SK-N-DZ (cell line): ENCODE measurements around the gene EPAS1.
"Not testable (repeated sequence)": the region's sequence is repeated elsewhere in the genome, so short reads cannot be mapped to it uniquely, and the experiment has no call there.

ENCODE experiments used
- DNase-seq: peaks from one replicate; pipeline ENCODE4 v3.0.0-alpha.2; 2015; ENCODE audit warnings: low spot score

Gene EPAS1

DNA sequence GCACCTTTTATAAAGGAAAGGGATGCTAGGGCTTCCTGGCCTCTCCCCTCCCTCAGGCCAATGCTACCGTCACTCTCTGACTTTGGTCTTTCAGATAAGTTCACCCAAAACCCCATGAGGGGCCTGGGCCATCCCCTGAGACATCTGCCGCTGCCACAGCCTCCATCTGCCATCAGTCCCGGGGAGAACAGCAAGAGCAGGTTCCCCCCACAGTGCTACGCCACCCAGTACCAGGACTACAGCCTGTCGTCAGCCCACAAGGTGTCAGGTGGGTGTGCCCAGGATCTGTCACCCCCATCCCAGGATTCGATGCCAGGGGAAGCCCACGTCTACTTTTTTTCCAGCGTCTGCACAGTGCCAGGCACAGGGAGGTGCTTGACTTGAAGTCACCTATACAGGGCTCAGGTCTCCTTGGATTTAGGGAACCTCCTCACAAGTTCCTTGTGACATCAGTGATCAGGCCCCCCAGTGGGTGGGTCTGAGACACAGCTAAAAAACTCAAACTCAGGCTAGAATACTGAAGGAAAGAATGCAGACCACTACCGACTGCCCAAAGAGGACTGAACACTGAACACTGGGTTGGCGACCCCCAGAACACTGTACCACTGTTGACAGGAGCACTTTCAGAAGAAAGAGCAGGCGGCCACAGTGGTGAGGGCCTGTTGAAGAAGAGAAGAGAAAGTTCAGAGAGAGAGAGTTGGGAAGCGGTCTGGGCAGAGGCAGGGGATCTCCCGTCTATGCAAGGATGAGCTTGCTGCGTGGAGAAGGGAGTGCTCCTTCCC lies 85.3 kb downstream of the EPAS1 start:
- no peak for DNase-seq

DNA sequence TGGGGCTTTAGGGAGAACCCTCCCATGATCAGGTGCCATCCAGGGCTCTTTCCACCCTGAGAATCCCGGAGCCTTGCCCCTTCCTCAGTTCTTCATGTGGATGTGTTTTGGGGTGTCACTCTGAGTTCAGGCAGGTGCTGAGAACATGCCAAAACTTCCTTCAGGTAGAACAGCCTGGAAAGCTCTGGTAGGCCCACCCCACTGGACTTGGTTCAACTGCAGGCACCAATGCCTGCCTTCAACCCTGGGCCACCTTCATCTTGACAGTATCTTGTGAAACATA lies 85.8 kb downstream of the EPAS1 start:
- DNase-seq = no peak

DNA sequence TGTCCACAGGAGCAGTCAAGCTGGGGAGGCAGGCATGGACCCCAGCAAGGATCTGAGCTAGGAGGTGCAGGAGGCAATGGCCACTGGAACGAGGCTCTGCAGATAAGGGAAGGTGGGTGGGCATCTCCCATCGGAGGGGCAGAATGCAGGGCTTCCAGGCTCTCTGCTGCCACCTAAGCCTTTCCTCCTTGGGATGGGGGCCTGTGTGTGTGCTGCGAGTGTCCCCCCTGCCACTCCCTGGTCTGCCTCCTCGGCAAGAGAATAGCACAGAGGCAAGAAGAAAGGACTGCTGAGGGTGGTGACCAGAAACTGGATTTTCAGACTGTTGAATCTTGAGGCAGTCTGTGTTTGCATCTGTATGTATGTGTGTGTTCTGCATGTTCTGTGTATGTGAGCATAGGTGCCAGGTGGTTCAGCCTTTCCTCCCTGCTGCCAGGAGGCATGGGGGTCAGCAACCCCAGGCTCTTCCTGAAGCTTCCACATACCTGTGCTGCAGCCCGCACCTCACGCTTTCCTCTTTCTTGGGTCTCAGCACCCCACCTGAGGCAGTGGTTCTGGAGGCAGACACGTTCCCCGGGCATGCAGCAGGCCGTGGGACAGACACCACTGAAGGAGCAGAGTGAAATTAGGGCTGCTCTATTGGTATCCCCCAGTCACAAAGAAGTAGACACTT lies 86.7 kb downstream of the EPAS1 start:
- no peak for DNase-seq

DNA sequence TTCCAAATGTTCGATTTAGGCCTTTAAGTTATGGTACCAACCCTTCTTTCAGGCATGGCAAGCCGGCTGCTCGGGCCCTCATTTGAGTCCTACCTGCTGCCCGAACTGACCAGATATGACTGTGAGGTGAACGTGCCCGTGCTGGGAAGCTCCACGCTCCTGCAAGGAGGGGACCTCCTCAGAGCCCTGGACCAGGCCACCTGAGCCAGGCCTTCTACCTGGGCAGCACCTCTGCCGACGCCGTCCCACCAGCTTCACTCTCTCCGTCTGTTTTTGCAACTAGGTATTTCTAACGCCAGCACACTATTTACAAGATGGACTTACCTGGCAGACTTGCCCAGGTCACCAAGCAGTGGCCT lies 87.2 kb downstream of the EPAS1 start:
- DNase-seq = no peak

DNA sequence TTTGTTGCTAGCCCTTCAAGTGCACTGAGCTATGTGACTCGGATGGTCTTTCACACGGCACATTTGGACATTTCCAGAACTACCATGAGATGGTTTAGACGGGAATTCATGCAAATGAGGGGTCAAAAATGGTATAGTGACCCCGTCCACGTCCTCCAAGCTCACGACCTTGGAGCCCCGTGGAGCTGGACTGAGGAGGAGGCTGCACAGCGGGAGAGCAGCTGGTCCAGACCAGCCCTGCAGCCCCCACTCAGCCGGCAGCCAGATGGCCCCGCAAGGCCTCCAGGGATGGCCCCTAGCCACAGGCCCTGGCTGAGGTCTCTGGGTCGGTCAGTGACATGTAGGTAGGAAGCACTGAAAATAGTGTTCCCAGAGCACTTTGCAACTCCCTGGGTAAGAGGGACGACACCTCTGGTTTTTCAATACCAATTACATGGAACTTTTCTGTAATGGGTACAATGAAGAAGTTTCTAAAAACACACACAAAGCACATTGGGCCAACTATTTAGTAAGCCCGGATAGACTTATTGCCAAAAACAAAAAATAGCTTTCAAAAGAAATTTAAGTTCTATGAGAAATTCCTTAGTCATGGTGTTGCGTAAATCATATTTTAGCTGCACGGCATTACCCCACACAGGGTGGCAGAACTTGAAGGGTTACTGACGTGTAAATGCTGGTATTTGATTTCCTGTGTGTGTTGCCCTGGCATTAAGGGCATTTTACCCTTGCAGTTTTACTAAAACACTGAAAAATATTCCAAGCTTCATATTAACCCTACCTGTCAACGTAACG lies 88.8 kb downstream of the EPAS1 start:
- no peak for DNase-seq

DNA sequence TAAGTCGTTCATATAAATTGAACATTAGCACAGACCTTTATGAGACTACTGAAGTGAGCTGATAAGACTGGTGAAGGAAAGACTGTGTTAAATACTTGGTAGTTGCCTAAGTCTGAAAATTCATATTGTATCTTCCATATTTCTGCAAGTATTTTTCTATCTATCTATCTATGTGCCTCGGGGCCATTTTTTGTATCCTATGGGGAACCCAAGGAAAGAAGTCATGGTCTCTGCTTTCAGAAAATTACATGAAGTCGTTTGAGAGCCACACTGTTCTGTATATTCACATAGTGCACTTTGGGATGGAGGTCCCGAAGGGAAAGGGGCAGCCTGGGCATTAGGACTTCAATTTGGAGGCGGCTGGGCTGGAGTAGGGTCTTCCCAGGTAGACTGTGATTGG lies 89.6 kb downstream of the EPAS1 start:
- DNase-seq = no peak

DNA sequence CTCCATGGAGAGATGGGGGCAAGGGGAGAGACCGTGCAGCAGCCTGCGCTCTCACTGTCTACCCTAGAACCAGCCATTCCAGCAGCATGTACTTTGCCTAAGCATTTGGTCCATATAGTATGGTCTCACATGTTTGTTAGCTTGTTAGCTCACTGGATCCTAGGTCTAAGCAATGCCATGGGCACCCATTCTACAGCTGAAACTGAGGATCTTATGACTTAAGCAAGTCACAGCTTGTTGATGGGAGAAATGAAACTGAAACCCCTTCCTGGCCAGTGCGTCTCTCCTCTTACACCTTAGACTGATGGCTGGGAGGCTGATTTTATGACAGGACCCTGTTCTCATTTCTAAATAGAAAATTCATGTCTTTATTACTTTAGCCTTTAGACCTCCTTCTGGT lies 90.1 kb downstream of the EPAS1 start:
- no peak for DNase-seq

DNA sequence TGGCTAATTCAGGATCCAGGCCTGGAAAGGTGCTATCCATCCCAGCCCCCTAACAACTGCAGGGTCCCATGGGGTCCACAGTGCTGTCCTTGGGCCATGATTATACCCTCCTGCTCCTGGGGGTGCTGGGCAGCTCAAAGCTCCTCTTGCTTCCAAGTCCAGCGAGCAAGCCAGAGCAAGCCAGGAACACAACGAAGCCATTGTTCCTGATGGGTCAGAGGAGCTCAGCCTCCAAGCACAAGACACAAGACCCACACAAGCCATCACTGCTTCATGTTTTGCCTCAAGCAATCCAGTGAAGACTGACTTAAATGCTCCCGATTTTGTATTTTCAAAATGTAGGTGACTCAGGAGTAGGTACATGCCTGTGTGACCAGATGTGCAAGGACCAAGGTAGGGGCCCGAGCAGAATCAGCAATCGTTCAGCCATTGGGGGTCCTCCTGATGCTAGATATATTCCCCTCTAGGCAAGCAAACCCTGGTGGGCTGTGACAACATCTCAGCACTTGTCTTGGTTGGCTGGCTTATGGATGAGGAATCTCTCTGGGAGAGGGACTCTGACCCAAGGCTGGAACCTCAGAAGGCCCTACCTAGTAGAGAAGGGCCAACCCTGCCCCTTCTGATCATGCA lies 90.8 kb downstream of the EPAS1 start:
- no peak for DNase-seq

DNA sequence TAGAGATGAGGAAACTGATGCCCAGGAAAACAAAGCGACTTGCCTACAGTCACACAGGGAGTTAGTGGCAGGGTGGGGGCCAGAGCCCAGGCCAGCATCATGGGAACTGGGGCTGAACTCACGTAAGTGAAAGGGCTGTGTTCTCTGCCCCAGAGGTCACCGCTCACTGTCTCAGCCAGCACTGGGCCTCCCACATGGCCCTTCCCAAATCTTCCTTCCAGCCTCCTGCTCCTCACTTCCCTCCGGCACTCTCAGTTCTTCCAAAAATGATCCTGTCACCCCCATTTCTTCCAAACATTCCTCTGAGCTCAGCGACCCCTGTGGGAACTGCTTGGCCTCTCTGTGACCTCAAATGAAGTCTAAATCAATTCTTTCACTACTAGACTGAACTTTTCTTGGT lies 91.7 kb downstream of the EPAS1 start:
- DNase-seq = no peak

DNA sequence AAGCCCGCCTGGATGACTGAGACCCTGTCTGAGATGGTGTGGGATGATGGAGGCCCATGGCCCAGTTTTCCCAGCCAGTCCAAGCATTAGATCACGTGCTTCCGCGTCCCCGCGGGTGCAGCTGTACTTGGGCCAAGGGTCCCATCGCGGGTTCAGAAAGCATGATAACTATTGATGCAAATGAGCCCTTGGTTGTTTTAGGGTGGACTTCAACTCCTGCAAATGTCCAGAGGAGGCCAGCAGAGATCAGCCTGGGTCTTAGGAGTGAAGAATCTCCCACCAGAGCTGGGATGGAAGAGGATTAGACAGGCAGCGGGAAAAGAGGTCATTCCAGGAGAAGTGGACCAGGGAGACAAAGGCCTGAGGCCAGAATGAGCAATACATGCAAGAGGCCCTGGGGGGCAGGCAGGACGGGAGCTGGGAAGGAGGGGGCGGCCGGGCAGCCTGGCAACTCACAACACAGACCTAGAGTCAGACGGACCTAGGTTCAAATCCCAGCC lies 92.3 kb downstream of the EPAS1 start:
- no peak for DNase-seq

DNA sequence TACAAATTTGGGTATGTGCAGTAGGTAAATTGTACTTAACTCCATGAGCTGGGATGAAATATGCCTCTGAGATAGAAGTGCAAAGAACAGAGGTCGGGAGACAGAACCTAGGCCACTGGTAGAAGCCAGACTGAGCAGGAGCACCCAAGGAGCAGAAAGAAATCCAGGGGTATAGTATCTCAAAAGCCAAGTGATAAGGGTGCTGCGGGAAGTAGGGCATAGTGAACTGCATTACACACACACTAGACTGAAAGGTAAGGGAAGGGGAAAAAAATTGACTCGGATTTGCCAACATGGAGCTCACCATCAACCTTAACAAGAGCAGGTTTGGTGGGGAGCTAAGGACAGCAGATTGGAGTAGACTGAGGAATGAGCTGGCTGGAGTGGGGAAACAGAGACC lies 92.8 kb downstream of the EPAS1 start:
- DNase-seq = no peak

DNA sequence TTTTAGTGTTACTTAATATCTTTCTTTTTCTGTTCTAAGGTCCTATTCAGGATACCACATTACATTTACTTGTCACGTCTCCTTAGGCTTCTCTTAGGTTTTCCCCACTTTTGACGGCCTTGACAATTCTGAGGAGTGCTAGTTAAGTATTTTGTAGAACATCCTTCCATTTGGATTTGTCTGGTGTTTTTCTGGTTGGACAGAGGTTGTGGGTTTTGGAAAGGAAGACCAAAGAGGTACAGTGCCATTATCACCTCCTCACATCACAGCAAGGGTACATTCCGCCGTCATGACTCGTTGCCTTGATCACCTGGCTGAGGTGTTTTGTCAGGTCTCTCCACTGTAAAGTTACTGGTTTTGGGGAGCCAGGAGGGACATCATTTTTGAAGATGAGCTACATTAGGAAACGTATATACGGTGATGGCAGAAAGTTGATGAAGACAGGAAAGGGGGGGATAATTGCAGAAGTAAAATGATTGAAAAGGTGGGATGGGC lies 93.7 kb downstream of the EPAS1 start:
- no peak for DNase-seq

DNA sequence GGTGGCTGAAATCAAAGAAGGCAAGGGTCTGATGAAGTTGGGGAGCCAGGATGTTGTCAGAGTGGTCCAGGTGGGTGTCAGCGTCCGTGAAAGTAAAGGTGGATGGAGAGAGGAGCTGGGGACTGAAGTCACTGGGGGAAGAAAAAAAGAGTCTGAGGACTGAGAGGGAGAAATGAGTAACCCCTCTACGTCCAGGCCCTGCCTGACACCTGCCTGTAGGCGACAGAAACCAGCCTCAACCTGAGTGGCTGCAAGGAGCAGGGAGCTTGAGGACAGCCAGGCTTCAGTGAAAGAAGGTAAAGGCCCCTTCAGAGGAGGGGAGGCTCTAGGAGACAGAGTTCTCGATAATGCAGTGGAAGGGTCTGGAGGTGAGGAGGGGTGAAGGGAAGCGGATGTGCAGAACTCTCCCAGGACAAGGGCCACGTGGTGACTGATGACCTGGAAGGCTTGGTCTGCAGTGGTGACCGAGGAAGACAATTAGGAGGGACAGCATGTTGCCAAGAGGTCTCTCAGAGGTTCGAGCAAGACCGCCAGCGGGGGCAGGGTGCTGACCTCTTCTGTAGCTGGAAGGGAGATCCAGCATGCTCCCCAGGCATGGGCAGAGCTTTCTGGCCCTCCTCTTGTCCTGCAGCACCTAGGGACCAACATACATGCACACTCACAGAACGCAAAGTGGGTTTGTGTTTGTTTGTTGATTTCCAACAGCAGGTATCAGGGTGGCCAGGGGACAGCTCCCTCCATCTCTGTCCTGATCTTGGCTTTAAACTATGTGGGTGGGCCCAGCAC lies 95.5 kb downstream of the EPAS1 start:
- no peak for DNase-seq

DNA sequence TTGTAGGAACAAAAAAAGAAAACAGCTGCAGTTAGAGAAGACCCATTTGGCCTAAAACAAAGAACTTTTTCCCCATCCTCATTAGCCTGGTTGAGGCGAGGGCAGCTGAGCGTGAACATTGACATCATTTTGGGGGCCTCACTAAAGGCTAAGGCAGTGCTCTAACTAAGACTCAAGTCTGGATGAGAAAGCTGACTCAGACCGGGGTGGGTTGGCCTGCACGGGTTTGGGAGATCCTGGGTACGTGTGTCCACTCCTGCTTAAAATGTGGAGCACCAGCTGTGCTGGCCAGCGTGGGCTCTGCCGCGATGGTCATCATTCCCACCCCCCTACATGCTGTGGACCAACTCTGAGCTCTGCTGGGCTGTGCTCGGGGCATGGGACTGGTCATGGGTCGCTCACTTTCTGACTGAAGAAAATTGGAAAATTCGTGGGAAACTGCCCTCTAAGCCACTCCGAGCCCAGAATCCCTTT lies 96.2 kb downstream of the EPAS1 start:
- no peak for DNase-seq

DNA sequence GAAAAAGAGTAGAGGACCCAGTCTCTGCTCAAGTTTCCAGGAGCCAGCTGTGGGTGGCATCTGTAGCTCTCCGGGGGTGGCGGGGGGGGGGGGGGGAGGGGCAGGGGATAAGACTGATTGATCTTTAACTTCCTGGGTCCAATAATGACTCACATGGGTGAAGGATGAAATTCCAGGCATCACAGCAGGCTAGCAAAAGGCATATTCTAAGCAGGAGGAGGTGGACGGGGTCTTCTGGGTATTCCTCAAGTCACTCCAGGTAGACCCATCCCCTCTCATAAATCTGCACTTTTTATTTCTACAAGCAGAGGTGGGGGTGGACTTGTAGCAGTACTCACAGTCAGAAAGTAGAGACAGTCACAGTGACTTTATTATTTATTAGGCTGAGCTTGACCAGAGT lies 96.7 kb downstream of the EPAS1 start:
- DNase-seq = no peak

DNA sequence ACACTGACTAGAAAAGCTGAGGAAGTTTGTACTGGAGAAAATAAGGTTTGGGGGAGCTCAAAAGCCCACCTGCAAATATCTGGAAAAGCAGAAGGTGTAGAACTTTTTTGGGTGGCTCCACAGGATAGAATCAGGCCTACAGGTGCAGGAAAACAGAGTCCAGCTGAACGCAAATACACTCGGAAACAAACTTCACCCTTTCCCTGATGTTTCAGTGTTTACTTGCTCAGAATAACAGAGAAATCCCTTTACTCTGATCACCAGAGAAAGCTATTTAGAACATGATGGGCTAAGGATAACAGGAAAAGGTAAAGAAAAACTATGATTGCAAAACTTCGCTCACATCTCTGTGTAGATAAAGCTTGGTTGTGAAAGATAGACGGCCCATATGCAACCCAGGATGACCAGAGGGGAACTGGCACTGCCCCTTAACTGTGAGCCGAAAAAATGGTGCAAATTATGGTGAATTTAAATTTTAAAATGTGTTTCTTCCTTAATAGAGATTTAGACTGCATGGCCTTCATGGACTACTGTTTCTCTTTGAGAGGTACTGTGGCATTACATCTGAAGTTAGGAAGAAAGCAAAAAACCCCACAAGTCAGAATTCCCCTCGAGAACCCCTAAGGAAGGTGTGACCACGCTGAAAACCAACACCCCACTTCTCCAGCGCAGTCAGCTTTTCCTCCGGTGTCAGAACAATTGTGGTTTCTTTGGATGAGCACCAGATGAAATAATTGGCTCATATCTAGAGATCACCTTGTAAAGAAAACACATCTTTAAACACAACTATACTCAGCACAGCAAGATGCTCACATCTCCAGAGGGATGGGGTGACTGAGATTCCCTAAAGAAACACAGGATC lies 97.7 kb downstream of the EPAS1 start:
- no peak for DNase-seq

DNA sequence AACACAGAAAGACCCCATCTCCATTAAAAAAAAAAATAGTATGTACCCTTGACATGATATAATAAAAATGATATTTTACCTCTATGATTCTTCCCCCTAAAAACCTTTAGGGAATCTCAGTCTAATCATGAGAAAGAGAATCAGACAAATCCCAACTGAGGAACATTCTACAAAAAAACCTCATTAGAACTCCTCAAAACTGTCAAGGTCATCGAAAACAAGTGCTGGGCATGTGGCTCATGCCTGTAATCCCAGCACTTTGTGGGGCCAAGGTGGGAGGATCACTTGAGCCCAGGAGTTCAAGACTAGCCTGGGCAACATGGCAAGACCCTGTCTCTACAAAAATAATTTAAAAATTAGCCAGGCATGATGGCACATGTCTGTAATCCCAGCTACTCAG lies 98.5 kb downstream of the EPAS1 start:
- not testable (repeated sequence) for DNase-seq

DNA sequence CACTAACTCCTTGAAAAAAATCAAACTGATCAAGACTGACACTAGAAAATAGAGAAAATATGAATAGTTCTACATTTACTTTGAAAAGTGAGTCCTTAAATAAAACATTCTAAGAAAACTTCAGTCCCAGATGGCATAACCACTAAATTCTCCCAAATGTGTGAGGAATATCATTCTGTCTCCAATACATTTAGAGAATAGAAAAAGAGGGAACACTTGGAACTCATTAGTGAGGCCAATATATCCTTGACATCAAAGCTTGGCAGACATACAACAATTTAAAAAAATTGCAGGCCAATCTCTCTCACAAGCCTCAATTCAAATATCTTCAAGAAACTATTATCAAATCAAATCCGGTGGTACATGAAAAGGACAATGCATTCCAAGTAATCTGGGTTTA lies 102.8 kb downstream of the EPAS1 start:
- no peak for DNase-seq

DNA sequence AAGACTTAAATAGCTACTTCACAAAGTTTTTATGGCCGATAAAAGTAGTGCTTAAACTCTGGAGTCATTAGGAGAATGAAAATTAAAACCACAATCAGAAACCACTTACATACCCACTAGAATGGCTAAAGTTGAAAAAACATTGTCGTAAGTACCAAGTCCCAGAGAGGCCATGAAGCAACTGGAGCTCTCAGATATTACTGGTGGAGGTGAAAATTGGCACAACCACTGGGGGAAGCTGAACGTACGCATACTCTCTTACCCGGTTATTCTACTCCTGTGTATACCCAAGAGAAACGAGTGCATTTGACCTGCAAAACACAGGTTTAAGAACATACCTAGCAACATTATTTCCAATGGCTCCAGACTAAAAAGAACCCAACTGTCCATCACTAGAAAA lies 105.7 kb downstream of the EPAS1 start:
- no peak for DNase-seq

DNA sequence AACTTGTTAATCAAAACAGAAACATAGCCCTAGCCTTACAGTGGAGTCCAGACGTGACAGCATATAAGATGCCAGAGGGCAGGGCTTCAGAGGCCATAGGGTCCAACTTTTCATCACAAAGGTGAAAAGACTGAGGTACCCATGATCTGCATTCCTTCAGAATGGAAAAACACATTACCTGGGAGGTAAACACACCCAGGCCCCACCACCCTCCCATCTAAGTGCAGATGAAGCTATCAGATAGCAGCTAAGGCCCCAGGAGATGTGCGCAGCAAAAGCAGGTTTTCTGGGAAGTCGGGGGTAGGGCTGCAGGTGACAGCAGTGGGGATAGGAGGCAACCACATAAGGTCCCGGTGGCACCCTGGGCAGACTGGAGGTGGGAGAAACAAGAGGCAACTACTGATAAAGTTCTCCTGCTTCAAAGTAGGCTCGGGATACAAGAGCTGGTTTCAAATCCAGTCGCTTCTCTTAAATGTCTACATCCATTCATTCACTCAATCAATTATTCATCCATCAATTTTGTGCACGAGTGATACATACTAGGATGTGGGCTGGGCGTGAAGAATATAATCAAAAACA lies 107.1 kb downstream of the EPAS1 start:
- DNase-seq = no peak
